Subcutaneous preadipocyte (primary cell): ENCODE results near the gene ADCK2. TPM values are rescaled to one million over a fixed set of nuclear protein-coding genes. Genes with fewer than 3 reads are reported as not detected.

Experiments
- small RNA-seq: library from RNA; depleted of rRNA; stranded (forward); fragments of <200 nt; gene quantifications from one replicate; pipeline ENCODE3, GENCODE V24; 2012
- total RNA-seq: library from RNA; depleted of rRNA; stranded (reverse); fragments of >200 nt; gene quantifications from 2 replicates; pipeline ENCODE4 v1.2.3, GENCODE V29; 2012

The ADCK2 gene
- 22.1 and 25.7 TPM in 2 replicates for total RNA-seq

GRCh38 chr7:140672382-140673062, at the start of gene ADCK2:
Gene ADCK2 (plus strand): TSS chr7:140672945. CDS start chr7:140673331, 386 bp downstream.

GRCh38 chr7:140640727-140641523, 31.8 kb upstream of the ADCK2 start, which contains the start of gene DENND2A:
Gene DENND2A (minus strand): TSS chr7:140640813. CDS start chr7:140602397, 38,416 bp downstream.

GRCh38 chr7:140696680-140697446, 24.1 kb downstream of the ADCK2 start, which contains the start of gene NDUFB2:
Gene NDUFB2 (plus strand): TSS chr7:140696708. CDS start chr7:140696745, 37 bp downstream.

Small RNA genes within 50 kb of the gene (small RNA-seq; reads per million reads assigned to genes)
- gene RN7SL771P: not detected

Other genes starting within 250 kb of the ADCK2 start
- 46.7 and 49.2 TPM in 2 replicates for gene MKRN1, start 193.4 kb upstream of the ADCK2 start, total RNA-seq
- 8.1 and 15.6 TPM in 2 replicates for gene DENND2A, start 32.1 kb upstream of the ADCK2 start, total RNA-seq
- 66.9 and 76.8 TPM in 2 replicates for gene NDUFB2, start 23.8 kb downstream of the ADCK2 start, total RNA-seq